HCT116 (cell line): Measurements from ENCODE around the gene RNASET2. TPM values are rescaled to one million over a fixed set of nuclear protein-coding genes. Genes with fewer than 3 reads are reported as not detected.

Experiments used
- ATAC-seq: fragments of 200-7000 bp; cut with Tn5 transposase; 2 replicates; pipeline ENCODE4 v1.9.1; 2020; ENCODE audit warnings: mild to moderate bottlenecking, moderate library complexity
- BruUV-seq: library from RNA; stranded (reverse); fragments of 400-500 nt; replicated peaks from 2 replicates; lab custom pipeline; 2021; lab: Mats Ljungman, UMichigan
- CTCF ChIA-PET: fragments of 300-600 bp; sonication (Branson Sonifier 250); formaldehyde crosslinking; loops from one replicate; lab custom pipeline; 2021; ENCODE audit warnings: antibody characterized with exemption; lab: Charles Lee
- POLR2A ChIA-PET: fragments of 300-600, 350-600 bp; sonication (Branson Sonifier 250); formaldehyde crosslinking; loops from one replicate; lab custom pipeline; 2021; ENCODE audit warnings: antibody characterized with exemption; lab: Charles Lee
- RAD21 ChIA-PET, 2 experiments: fragments of 300-600 bp; sonication (Branson Sonifier 250); formaldehyde crosslinking; loops; one replicate each; lab custom pipeline; 2023; ENCODE audit warnings: low total read pairs in 2 of 2; ENCODE audit not compliant: uncharacterized antibody in 2 of 2, unreplicated experiment in 2 of 2, low non-redundant PET in 1 of 2; lab: Charles Lee
- DNase-seq: peaks from one replicate; pipeline ENCODE4 v3.0.0-alpha.2; 2010; ENCODE audit warnings: low read depth, low spot score
- H2AFZ ChIP-seq: fragments of 200-600 bp; shearing (Covaris generic), sonication (generic); 2 replicates; pipeline ENCODE4 v1.6.1; 2017; ENCODE audit warnings: low read depth, mixed run types, mixed read lengths, antibody characterized with exemption, low read length; ENCODE audit not compliant: poor library complexity, severe bottlenecking
- H3K27ac ChIP-seq: 2 replicates; pipeline ENCODE4 v1.5.1; 2012; ENCODE audit warnings: low read depth, low read length
- H3K27me3 ChIP-seq: fragments of 200-600 bp; sonication (generic); 2 replicates; pipeline ENCODE4 v1.6.1; 2016; ENCODE audit warnings: mixed run types, low read length, mixed read lengths; ENCODE audit not compliant: insufficient read depth
- H3K36me3 ChIP-seq, 2 experiments: fragments of 200-500 bp in 1 of 2; fragments of 200-600 bp in 1 of 2; sonication (Bioruptor generic) in 1 of 2; sonication (generic) in 1 of 2; 2 replicates each; pipeline versions ENCODE4 v1.5.1 to v1.6.1; 2014 to 2016; ENCODE audit warnings: low read length in 2 of 2, inconsistent platforms in 1 of 2, mixed read lengths in 1 of 2, mixed run types in 1 of 2; ENCODE audit not compliant: insufficient read depth in 2 of 2, control insufficient read depth in 1 of 2
- H3K4me1 ChIP-seq, 2 experiments: fragments of 200-600 bp in 1 of 2; sonication (generic) in 1 of 2; 2 replicates each; pipeline versions ENCODE4 v1.5.1 to v1.6.1; 2012 to 2017; ENCODE audit warnings: low read length in 2 of 2, inconsistent platforms in 1 of 2, mild to moderate bottlenecking in 1 of 2, mixed read lengths in 1 of 2, mixed run types in 1 of 2, moderate library complexity in 1 of 2; ENCODE audit not compliant: insufficient read depth in 2 of 2, control insufficient read depth in 1 of 2
- H3K4me2 ChIP-seq: fragments of 200-600 bp; sonication (generic); 2 replicates; pipeline ENCODE4 v1.6.1; 2017; ENCODE audit warnings: mixed run types, low read length, mixed read lengths
- H3K4me3 ChIP-seq, 2 experiments: fragments of 200-600 bp in 1 of 2; sonication (generic) in 1 of 2; replicated peaks in 1 of 2; 2 replicates each; pipeline ENCODE4 v1.5.1; 2011 to 2016; ENCODE audit warnings: low read length in 2 of 2, control low read depth in 1 of 2, low read depth in 1 of 2, mild to moderate bottlenecking in 1 of 2, mixed read lengths in 1 of 2, mixed run types in 1 of 2
- H3K79me2 ChIP-seq: fragments of 200-600 bp; sonication (generic); 2 replicates; pipeline ENCODE4 v1.6.1; 2017; ENCODE audit warnings: mild to moderate bottlenecking, mixed run types, low read length, moderate library complexity, mixed read lengths; ENCODE audit not compliant: insufficient read depth
- H3K9ac ChIP-seq: fragments of 200-600 bp; sonication (generic); 2 replicates; pipeline ENCODE4 v1.6.1; 2016; ENCODE audit warnings: low read length, mixed read lengths
- H3K9me2 ChIP-seq: fragments of 200-600 bp; sonication (generic), shearing (Covaris generic); 2 replicates; pipeline ENCODE4 v1.6.1; 2017; ENCODE audit warnings: mixed run types, mild to moderate bottlenecking, moderate library complexity; ENCODE audit not compliant: insufficient read depth
- H3K9me3 ChIP-seq, 2 experiments: fragments of 200-500 bp in 1 of 2; fragments of 200-600 bp in 1 of 2; sonication (Bioruptor generic) in 1 of 2; sonication (generic) in 1 of 2; 2 replicates each; pipeline ENCODE4 v1.6.1; 2014 to 2017; ENCODE audit warnings: low read length in 2 of 2, mixed read lengths in 2 of 2, inconsistent platforms in 1 of 2, low read depth in 1 of 2, mild to moderate bottlenecking in 1 of 2, mixed run types in 1 of 2, moderate library complexity in 1 of 2; ENCODE audit not compliant: control insufficient read depth in 1 of 2, insufficient read depth in 1 of 2
- H4K20me1 ChIP-seq: fragments of 200-600 bp; sonication (generic), shearing (Covaris generic); 2 replicates; pipeline ENCODE4 v1.6.1; 2017; ENCODE audit warnings: mixed run types, mild to moderate bottlenecking, moderate library complexity; ENCODE audit not compliant: insufficient read depth
- ATF3 ChIP-seq: IDR thresholded peaks from 2 replicates; pipeline ENCODE4 v1.6.1; 2012
- EZH2phosphoT487 ChIP-seq: fragments of 200-600 bp; IDR thresholded peaks from 2 replicates; pipeline ENCODE4 v1.6.1; 2018; ENCODE audit warnings: antibody characterized with exemption, borderline replicate concordance
- FOSL1 ChIP-seq: IDR thresholded peaks from 2 replicates; pipeline ENCODE4 v1.6.1; 2012; ENCODE audit warnings: low read depth
- SP1 ChIP-seq: IDR thresholded peaks from 2 replicates; pipeline ENCODE4 v1.6.1; 2012; ENCODE audit warnings: low read depth
- YY1 ChIP-seq: IDR thresholded peaks from 2 replicates; pipeline ENCODE4 v1.6.1; 2011; ENCODE audit warnings: low read length, low read depth, moderate library complexity, mild to moderate bottlenecking; ENCODE audit not compliant: insufficient replicate concordance; ENCODE audit errors: extremely low read depth
- intact Hi-C: fragments of 100-400 bp; cut with micrococcal nuclease; formaldehyde crosslinking; loops from 2 replicates; pipeline ENCODE4 v1.10.0; 2022
- total RNA-seq: library from RNA; stranded (reverse); gene quantifications from one replicate; pipeline ENCODE4 v1.2.1, GENCODE V29; 2021; ENCODE audit not compliant: unreplicated experiment
- TF ChIP-seq, protein P1 (sequence below): IDR thresholded peaks from 2 replicates; pipeline ENCODE4 v1.6.1; 2012; ENCODE audit warnings: low read depth
- TF ChIP-seq, protein P2 (sequence below), 3 experiments: fragments of 200-600 bp in 1 of 3; sonication (generic) in 1 of 3; IDR thresholded peaks in 2 of 3; conservative IDR thresholded peaks in 1 of 3; 2 replicates each; pipeline ENCODE4 v1.5.1; 2012 to 2017; ENCODE audit warnings: low read depth in 2 of 3, low read length in 2 of 3, antibody characterized with exemption in 1 of 3, borderline replicate concordance in 1 of 3, control low read depth in 1 of 3, mild to moderate bottlenecking in 1 of 3, mixed read lengths in 1 of 3, mixed run types in 1 of 3, moderate library complexity in 1 of 3; ENCODE audit not compliant: insufficient read depth in 1 of 3

Gene RNASET2
- total RNA-seq, 1 experiment from 2014 or later = 32.8 TPM

GRCh38 chr6:166911248-166911677 is 45.1 kb downstream of the RNASET2 start:
- CTCF ChIA-PET = no interaction called here
- Histone ChIP-seq H3K4me2 (peak overlapping the region; percentile 44; the same call in 1 of the 2 replicates), H3K9me3 (no peaks in the 10 kb centered on the region), H2AFZ (no peak overlapping the region), H3K27me3 (no peaks in the 10 kb centered on the region), H3K4me1 (peaks cover 2 to 11% of the 10 kb centered on the region in 2 experiments; a peak in 3 of 4 replicates), H3K9me2 (no peaks in the 10 kb centered on the region), H3K4me3 (no peak overlapping the region), H3K9ac (no peak overlapping the region), H3K36me3 (no peaks in the 10 kb centered on the region), H4K20me1 (no peaks in the 10 kb centered on the region), H3K27ac (no peak overlapping the region), H3K79me2 (no peaks in the 10 kb centered on the region)
- POLR2A ChIA-PET = no interaction called here
- BruUV-seq = no TSS peak
- ATAC-seq = no peak
- intact Hi-C loops = no loop called here
- DNase-seq = no peak
- TF ChIP-seq EZH2phosphoT487 = no peak
- TF ChIP-seq YY1 = no peak
- TF ChIP-seq FOSL1 = no peak
- no peak for TF ChIP-seq ATF3
- TF ChIP-seq, protein P1, sequence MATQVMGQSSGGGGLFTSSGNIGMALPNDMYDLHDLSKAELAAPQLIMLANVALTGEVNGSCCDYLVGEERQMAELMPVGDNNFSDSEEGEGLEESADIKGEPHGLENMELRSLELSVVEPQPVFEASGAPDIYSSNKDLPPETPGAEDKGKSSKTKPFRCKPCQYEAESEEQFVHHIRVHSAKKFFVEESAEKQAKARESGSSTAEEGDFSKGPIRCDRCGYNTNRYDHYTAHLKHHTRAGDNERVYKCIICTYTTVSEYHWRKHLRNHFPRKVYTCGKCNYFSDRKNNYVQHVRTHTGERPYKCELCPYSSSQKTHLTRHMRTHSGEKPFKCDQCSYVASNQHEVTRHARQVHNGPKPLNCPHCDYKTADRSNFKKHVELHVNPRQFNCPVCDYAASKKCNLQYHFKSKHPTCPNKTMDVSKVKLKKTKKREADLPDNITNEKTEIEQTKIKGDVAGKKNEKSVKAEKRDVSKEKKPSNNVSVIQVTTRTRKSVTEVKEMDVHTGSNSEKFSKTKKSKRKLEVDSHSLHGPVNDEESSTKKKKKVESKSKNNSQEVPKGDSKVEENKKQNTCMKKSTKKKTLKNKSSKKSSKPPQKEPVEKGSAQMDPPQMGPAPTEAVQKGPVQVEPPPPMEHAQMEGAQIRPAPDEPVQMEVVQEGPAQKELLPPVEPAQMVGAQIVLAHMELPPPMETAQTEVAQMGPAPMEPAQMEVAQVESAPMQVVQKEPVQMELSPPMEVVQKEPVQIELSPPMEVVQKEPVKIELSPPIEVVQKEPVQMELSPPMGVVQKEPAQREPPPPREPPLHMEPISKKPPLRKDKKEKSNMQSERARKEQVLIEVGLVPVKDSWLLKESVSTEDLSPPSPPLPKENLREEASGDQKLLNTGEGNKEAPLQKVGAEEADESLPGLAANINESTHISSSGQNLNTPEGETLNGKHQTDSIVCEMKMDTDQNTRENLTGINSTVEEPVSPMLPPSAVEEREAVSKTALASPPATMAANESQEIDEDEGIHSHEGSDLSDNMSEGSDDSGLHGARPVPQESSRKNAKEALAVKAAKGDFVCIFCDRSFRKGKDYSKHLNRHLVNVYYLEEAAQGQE = no peak
- TF ChIP-seq SP1 = no peak
- TF ChIP-seq, protein P2, sequence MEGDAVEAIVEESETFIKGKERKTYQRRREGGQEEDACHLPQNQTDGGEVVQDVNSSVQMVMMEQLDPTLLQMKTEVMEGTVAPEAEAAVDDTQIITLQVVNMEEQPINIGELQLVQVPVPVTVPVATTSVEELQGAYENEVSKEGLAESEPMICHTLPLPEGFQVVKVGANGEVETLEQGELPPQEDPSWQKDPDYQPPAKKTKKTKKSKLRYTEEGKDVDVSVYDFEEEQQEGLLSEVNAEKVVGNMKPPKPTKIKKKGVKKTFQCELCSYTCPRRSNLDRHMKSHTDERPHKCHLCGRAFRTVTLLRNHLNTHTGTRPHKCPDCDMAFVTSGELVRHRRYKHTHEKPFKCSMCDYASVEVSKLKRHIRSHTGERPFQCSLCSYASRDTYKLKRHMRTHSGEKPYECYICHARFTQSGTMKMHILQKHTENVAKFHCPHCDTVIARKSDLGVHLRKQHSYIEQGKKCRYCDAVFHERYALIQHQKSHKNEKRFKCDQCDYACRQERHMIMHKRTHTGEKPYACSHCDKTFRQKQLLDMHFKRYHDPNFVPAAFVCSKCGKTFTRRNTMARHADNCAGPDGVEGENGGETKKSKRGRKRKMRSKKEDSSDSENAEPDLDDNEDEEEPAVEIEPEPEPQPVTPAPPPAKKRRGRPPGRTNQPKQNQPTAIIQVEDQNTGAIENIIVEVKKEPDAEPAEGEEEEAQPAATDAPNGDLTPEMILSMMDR (IDR thresholded peaks at IDR 0.05 in 2 of 3, conservative IDR thresholded peaks at IDR 0.05 in 1 of 3; ENCODE audit: borderline replicate concordance in 1 of 3, insufficient read depth in 1 of 3, low read depth in 2 of 3, low read length in 2 of 3) = no peak
- RAD21 ChIA-PET = no interaction called here
